ENCODE measurements around the gene KCMF1. TPM values are rescaled to one million over a fixed set of nuclear protein-coding genes. Genes with fewer than 3 reads are reported as not detected.

KCMF1 gene
- total RNA-seq = 10 to 100 TPM; 43.7 to 58.3 TPM

GRCh38 chr2:84970868-84971509, at the start of gene KCMF1:
KCMF1 (plus strand) TSS chr2:84971161; CDS start chr2:84971452, 291 bp downstream.

Small RNAs within 50 kb of the gene (small RNA-seq; reads per million reads assigned to genes)
- gene AC078974.1 = 0 reads per million in 2 donors

Other genes with a start within 250 kb of the KCMF1 start
- gene TRABD2A, start 90.1 kb upstream of the KCMF1 start, total RNA-seq = 1 to 10 TPM; 1.7 to 2.4 TPM
- gene TMSB10, start 65.5 kb upstream of the KCMF1 start, total RNA-seq = 1,000 to 10,000 TPM; 2,625 to 3,019 TPM
- 1 to 10 TPM; 2.8 to 3.0 TPM for gene TCF7L1, start 162.2 kb downstream of the KCMF1 start, total RNA-seq